Panc1 (cell line): ENCODE data around the gene ZNF282.

Experiments
- CTCF ChIP-seq: fragments of 450-650 bp; IDR thresholded peaks from 2 replicates; pipeline ENCODE4 v1.5.1; 2017; ENCODE audit warnings: mild to moderate bottlenecking
- POLR2AphosphoS5 ChIP-seq: IDR thresholded peaks from 2 replicates; pipeline ENCODE4 v1.6.1; 2012; ENCODE audit warnings: mild to moderate bottlenecking, low read depth, low read length, moderate library complexity
- REST ChIP-seq, 2 experiments: IDR thresholded peaks; 2 replicates each; pipeline ENCODE4 v1.6.1; 2011 to 2012; ENCODE audit warnings: low read depth in 2 of 2, control low read depth in 1 of 2, low read length in 1 of 2, mild to moderate bottlenecking in 1 of 2, moderate library complexity in 1 of 2; ENCODE audit not compliant: insufficient read depth in 1 of 2
- SIN3A ChIP-seq: IDR thresholded peaks from 2 replicates; pipeline ENCODE4 v1.6.1; 2012; ENCODE audit warnings: low read depth, mild to moderate bottlenecking, low read length, moderate library complexity, borderline replicate concordance; ENCODE audit not compliant: insufficient read depth
- TCF7L2 ChIP-seq: IDR thresholded peaks from 2 replicates; pipeline ENCODE4 v1.6.1; 2011; ENCODE audit warnings: mild to moderate bottlenecking, low read depth, low read length, inconsistent platforms

GRCh38 chr7:149196705-149197171 is 1.4 kb downstream of the ZNF282 start:
- TF ChIP-seq CTCF, result no peak
- no peak for TF ChIP-seq SIN3A
- no peak for TF ChIP-seq POLR2AphosphoS5
- TF ChIP-seq REST (IDR thresholded peaks at IDR 0.05; ENCODE audit: insufficient read depth in 1 of 2, low read depth in 2 of 2, low read length in 1 of 2), result no peak
- no peak for TF ChIP-seq TCF7L2
